ENCODE measurements around the gene ANKZF1. TPM values are rescaled to one million over a fixed set of nuclear protein-coding genes. Genes with fewer than 3 reads are reported as not detected.
A peak's percentile ranks its signal among the peaks of the same experiment; 100 is the strongest.

The ANKZF1 gene
- total and polyA plus RNA-seq, 2 donors (not counting 1 experiment from before 2014, with no cell fraction given): 152 to 181 TPM

DNA sequence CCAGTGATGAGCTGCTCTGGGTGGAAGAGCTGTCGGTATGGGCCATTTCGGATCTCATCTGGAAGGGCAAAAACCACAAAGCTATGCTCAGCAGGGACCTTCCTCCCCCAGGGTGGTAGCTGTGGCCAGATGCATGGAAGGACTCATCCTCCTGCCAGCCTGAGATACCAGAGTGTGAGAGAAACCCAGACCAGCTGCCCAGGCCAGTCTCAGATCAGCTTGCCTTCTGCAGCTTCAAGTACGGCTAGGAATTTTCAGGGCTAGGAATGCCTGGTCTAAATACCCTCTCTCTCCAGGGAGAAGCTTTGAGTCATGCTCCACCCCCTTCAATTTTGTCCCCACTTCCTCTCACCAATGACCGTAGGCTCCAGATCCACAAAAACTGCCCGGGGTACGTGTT lies 22.1 kb downstream of the ANKZF1 start:
- TF ChIP-seq EZH2 (IDR thresholded peaks at IDR 0.05; ENCODE audit: borderline replicate concordance, insufficient read depth, low read depth, low read length, poor library complexity, severe bottlenecking): no peak
- TF ChIP-seq, protein P1, sequence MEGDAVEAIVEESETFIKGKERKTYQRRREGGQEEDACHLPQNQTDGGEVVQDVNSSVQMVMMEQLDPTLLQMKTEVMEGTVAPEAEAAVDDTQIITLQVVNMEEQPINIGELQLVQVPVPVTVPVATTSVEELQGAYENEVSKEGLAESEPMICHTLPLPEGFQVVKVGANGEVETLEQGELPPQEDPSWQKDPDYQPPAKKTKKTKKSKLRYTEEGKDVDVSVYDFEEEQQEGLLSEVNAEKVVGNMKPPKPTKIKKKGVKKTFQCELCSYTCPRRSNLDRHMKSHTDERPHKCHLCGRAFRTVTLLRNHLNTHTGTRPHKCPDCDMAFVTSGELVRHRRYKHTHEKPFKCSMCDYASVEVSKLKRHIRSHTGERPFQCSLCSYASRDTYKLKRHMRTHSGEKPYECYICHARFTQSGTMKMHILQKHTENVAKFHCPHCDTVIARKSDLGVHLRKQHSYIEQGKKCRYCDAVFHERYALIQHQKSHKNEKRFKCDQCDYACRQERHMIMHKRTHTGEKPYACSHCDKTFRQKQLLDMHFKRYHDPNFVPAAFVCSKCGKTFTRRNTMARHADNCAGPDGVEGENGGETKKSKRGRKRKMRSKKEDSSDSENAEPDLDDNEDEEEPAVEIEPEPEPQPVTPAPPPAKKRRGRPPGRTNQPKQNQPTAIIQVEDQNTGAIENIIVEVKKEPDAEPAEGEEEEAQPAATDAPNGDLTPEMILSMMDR (IDR thresholded peaks at IDR 0.05): no peak
- DNase-seq (no peak), ATAC-seq (ENCODE audit: low read depth) (no peak)
- Mint-ChIP-seq H3K9me3 (ENCODE audit: insufficient read depth) (no peaks in the 10 kb centered on the region), H3K4me1 (peaks cover 72% of the 10 kb centered on the region), H3K27me3 (no peaks in the 10 kb centered on the region), H3K4me3 (peak overlapping the region; percentile 87), H3K27ac (peak overlapping the region; percentile 96)
- H3K79me2 ChIP-seq (ENCODE audit: control insufficient read depth, insufficient read depth, low read length): peaks cover 58% of the 10 kb centered on the region
- 97% methylated on average over 6 of the region's 6 CpGs for WGBS (ENCODE audit: insufficient coverage)
- intact Hi-C loops (cut with micrococcal nuclease): loop anchor here (5.0 kb wide), 1 partner anchor 1034 kb away; the partner anchor contains the start of gene ARPC2
- ChIA-PET POLR2A (interaction anchor here (0.8 to 4.2 kb wide), 9 partner anchors 22 to 75 kb away, joined by 3 to 106 read pairs (median 6); partner anchors contain the start of genes ABCB6, ANKZF1, ATG9A and CNPPD1), CTCF (interaction anchor here (0.7 to 7.6 kb wide), 7 partner anchors 22 to 76 kb away, joined by 3 to 97 read pairs (median 5); partner anchors contain the start of genes ANKZF1, ATG9A and DNAJB2)
- H3K9ac ChIP-seq (ENCODE audit: low read length): peak overlapping the region; percentile 90
- H3K4me2 ChIP-seq (replicated peaks; ENCODE audit: low read depth, low read length, poor library complexity, severe bottlenecking): peak overlapping the region; percentile 100
- peak overlapping the region in 4 of 5 experiments; percentile 87 to 97 (median 90) for H3K4me3 ChIP-seq (ENCODE audit: control extremely low read depth in 1 of 5, extremely low read depth in 1 of 5, insufficient read depth in 1 of 5, low read depth in 2 of 5, low read length in 4 of 5)
- H3K36me3 ChIP-seq (replicated peaks in 1 of 2; ENCODE audit: control extremely low read depth in 1 of 2, control insufficient read depth in 1 of 2, extremely low read depth in 1 of 2, insufficient read depth in 2 of 2, low read length in 1 of 2): peaks cover 2 to 35% of the 10 kb centered on the region in 2 experiments
- no peaks in the 10 kb centered on the region for H3K27me3 ChIP-seq (replicated peaks in 1 of 4; ENCODE audit: control extremely low read depth in 1 of 4, control insufficient read depth in 3 of 4, insufficient read depth in 4 of 4, low read length in 3 of 4)
- no peak overlapping the region for H2AFZ ChIP-seq (ENCODE audit: insufficient read depth, low read depth, low read length, poor library complexity, severe bottlenecking)
- H3K9me3 ChIP-seq (ENCODE audit: control extremely low read depth in 1 of 3, control insufficient read depth in 2 of 3, insufficient read depth in 1 of 3, low read length in 2 of 3): no peaks in the 10 kb centered on the region
- H3K27ac ChIP-seq (ENCODE audit: low read length in 2 of 2): peak overlapping the region in 1 of 2 donors; percentile 93
- H4K20me1 ChIP-seq (ENCODE audit: control insufficient read depth, insufficient read depth, low read length, poor library complexity, severe bottlenecking): peaks cover 22% of the 10 kb centered on the region
- H3K4me1 ChIP-seq (ENCODE audit: control insufficient read depth in 2 of 2, insufficient read depth in 2 of 2, low read length in 2 of 2): peaks cover 57 to 67% of the 10 kb centered on the region in 2 donors

DNA sequence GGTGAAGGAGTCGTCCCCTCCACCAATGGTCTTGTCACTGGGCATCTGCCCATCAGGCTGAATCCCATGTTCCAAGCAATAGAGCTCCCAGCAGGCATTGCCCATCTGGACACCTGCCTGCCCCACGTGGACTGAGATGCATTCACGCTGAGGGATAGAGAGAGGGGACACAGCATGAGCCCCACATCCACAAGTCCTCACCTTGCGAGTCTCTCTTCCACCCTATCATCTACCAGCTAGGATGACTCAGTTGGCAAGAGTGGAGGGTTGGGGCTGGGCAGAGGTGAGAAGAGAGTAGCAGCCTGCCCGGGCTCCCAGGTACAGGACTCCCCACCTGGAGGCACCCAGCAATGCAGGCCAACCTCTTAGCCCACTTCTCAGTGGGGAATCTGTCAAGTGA lies 22.5 kb downstream of the ANKZF1 start:
- Histone ChIP-seq H3K27me3 (replicated peaks in 1 of 4; ENCODE audit: control extremely low read depth in 1 of 4, control insufficient read depth in 3 of 4, insufficient read depth in 4 of 4, low read length in 3 of 4) (no peaks in the 10 kb centered on the region), H3K79me2 (ENCODE audit: control insufficient read depth, insufficient read depth, low read length) (peaks cover 54% of the 10 kb centered on the region), H3K36me3 (replicated peaks in 1 of 2; ENCODE audit: control extremely low read depth in 1 of 2, control insufficient read depth in 1 of 2, extremely low read depth in 1 of 2, insufficient read depth in 2 of 2, low read length in 1 of 2) (peaks cover 2 to 35% of the 10 kb centered on the region in 2 experiments), H3K27ac (ENCODE audit: low read length in 2 of 2) (peak overlapping the region; percentile 67 to 93), H2AFZ (ENCODE audit: insufficient read depth, low read depth, low read length, poor library complexity, severe bottlenecking) (no peak overlapping the region), H3K9me3 (ENCODE audit: control extremely low read depth in 1 of 3, control insufficient read depth in 2 of 3, insufficient read depth in 1 of 3, low read length in 2 of 3) (no peaks in the 10 kb centered on the region), H3K4me1 (ENCODE audit: control insufficient read depth in 2 of 2, insufficient read depth in 2 of 2, low read length in 2 of 2) (peaks cover 53 to 63% of the 10 kb centered on the region in 2 donors), H3K9ac (ENCODE audit: low read length) (peak overlapping the region; percentile 90), H3K4me3 (ENCODE audit: control extremely low read depth in 1 of 5, extremely low read depth in 1 of 5, insufficient read depth in 1 of 5, low read depth in 2 of 5, low read length in 4 of 5) (peak overlapping the region; percentile 83 to 97 (median 90)), H4K20me1 (ENCODE audit: control insufficient read depth, insufficient read depth, low read length, poor library complexity, severe bottlenecking) (peaks cover 22% of the 10 kb centered on the region), H3K4me2 (replicated peaks; ENCODE audit: low read depth, low read length, poor library complexity, severe bottlenecking) (peak overlapping the region; percentile 100)
- Mint-ChIP-seq H3K27ac (peak overlapping the region; percentile 96), H3K27me3 (no peaks in the 10 kb centered on the region), H3K4me3 (peak overlapping the region; percentile 87), H3K9me3 (ENCODE audit: insufficient read depth) (no peaks in the 10 kb centered on the region), H3K4me1 (peaks cover 68% of the 10 kb centered on the region)
- no peak for ATAC-seq (ENCODE audit: low read depth)
- whole genome bisulfite sequencing (ENCODE audit: insufficient coverage): 100% methylated on average over 1 of the region's 5 CpGs
- CTCF ChIA-PET: interaction anchor here (0.6 to 7.6 kb wide), 13 partner anchors 16 to 81 kb away, joined by 3 to 97 read pairs (median 5); partner anchors contain the start of genes ABCB6, ANKZF1, ATG9A and DNAJB2
- TF ChIP-seq EZH2 (IDR thresholded peaks at IDR 0.05; ENCODE audit: borderline replicate concordance, insufficient read depth, low read depth, low read length, poor library complexity, severe bottlenecking): no peak
- TF ChIP-seq, protein P1 (IDR thresholded peaks at IDR 0.05): no peak
- POLR2A ChIA-PET: interaction anchor here (0.5 to 4.2 kb wide), 9 partner anchors 23 to 372 kb away, joined by 3 to 106 read pairs (median 6); partner anchors contain the start of genes ABCB6, ANKZF1, ATG9A and CNPPD1
- DNase-seq: no peak
- intact Hi-C loops (cut with micrococcal nuclease): loop anchor here (5.0 kb wide), 1 partner anchor 1035 kb away; the partner anchor contains the start of gene ARPC2

Data from B cell (primary cell).